Activated CD4-positive, alpha-beta T cell treated with anti-CD3 and anti-CD28 coated beads for 48 hours (primary cell): ENCODE data around the gene FAM163B.
"Not testable (repeated sequence)": the region's sequence is repeated elsewhere in the genome, so short reads cannot be mapped to it uniquely, and the experiment has no call there.

Source experiments
- DNase-seq: peaks from one replicate; pipeline ENCODE4 v3.0.0-alpha.2; 2020

FAM163B gene

DNA sequence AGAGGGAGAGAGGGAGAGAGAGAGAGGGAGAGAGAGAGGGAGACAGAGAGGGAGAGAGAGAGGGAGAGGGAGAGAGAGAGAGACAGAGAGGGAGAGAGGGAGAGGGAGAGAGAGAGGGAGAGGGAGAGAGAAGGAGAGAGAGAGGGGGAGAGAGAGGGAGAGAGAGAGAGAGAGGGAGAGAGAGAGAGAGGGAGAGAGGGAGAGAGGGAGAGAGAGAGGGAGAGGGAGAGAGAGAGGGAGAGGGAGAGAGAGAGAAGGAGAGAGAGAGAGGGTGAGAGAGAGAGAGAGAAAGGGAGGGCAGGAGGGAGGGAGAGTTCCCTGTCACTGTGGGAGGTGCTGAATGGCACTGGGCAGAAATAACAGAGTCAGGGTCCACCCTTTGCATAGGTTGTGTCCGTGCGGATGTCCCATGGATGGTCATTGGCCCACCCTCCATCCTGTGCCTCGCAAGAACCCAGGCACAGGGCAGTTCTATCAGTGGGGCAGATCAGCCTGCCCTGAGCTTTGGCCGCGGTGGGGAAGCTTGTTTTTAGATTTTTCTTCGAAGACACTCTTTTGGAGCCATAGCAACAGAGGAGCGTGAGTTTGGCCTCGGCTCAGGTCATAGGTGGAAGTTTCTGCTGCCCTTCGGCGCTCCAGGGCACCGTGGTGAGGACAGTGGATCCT, 44.6 kb downstream of the FAM163B start:
- no peak for DNase-seq

DNA sequence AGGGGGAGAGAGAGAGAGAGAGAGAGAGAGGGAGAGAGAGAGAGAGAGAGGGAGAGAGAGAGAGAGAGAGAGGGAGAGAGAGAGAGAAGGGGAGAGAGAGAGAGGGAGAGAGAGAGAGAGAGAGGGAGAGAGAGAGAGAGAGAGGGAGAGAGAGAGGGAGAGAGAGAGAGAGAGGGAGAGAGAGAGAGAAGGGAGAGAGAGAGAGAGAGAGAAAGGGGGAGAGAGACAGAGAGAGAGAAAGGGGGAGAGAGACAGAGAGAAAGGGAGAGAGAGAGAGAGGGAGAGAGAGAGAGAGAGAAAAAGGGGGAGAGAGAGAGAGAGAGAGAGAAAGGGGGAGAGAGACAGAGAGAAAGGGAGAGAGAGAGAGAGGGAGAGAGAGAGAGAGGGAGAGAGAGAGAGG, 45.4 kb downstream of the FAM163B start:
- not testable (repeated sequence) for DNase-seq

DNA sequence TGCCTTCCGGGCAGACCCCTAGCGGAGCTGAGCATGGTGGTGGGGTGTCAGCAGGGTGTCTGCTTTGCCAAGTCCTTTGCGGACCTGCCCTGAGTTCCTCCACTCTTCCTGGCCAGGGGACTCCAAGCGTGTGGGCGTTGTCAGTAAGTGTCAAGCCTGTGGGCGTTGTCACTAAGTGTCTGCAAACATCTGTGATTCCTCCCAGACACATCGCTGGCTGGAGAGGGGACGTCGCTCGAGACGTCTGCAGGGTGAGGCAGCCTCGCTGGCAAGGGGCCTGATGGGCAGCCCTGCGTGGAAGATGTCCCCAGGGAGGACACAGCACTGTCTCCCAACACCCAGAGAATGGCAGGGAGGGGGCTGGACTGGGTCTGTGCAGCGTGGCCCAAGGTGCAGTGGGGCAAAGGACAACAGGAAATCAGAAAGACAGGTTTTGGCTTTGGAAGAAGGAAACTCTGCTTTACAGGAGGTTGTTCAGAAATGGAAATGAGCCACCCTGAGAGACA, 45.8 kb downstream of the FAM163B start:
- no peak for DNase-seq

DNA sequence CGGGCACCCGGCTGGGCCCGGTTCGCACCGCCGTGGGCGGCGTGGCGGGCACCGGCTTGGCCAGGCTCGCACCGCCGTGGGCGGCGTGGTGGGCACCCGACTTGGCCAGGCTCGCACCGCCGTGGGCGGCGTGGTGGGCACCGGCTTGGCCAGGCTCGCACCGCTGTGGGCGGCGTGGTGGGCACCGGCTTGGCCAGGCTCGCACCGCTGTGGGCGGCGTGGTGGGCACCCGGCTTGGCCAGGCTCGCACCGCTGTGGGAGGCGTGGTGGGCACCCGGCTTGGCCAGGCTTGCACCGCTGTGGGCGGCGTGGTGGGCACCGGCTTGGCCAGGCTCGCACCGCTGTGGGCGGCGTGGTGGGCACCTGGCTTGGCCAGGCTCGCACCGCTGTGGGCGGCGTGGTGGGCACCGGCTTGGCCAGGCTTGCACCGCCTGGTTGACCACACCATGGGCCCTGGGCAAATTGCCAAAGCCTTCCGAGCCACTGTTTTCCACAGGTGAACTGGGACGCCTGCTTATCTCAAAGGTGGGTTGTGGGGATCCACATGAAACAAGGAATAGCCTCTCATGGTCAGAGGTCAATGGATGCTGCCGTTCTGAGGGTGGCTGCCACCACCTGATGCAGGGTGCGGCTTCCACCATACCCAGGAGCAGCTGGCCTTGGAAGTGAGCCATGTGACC, 46.4 kb downstream of the FAM163B start:
- DNase-seq = no peak

DNA sequence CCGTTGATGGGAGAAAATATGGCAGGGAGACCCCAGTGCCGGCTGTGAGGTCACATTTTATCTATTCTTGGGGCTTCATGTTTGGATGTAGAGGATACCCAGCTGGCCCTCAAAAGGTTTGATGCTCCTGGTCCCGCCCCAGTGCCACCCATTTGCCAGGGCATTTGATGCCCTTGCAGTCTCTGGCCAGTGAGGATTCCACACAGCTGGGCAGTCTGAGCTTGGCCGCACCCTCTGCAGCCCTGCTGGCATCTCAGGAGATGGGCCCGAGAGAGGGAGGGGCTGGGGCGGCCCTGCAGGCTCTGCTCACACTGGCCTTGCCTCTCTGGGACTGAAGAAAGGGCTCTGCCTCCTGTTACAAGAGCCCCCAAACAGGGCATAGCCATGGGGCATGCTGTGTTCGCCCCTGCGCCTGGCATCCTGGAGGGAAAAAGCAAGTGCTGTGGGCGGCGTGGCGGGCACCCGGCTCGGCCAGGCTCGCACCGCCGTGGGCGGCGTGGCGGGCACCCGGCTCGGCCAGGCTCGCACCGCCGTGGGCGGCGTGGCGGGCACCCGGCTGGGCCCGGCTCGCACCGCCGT, 47.1 kb downstream of the FAM163B start:
- DNase-seq = no peak

DNA sequence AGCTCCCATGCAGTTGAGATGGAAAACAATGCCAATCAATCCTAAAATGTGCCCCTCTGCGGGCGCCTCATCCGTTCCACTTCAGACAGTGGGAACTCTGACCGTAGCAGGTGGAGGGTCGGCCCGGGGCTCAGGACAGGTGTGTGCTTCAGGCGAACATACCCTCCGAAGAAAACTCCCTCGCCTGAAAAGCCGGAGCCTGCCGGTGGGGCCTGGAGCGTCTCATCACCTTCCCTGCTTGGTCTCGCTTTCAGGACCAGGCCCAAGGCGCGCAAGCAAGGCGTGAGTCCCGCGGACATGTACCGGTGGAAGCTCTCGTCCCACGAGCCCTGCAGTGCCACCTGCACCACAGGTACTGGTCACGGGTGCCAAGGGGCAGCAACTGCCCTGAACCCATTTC, 48.2 kb downstream of the FAM163B start:
- no peak for DNase-seq

DNA sequence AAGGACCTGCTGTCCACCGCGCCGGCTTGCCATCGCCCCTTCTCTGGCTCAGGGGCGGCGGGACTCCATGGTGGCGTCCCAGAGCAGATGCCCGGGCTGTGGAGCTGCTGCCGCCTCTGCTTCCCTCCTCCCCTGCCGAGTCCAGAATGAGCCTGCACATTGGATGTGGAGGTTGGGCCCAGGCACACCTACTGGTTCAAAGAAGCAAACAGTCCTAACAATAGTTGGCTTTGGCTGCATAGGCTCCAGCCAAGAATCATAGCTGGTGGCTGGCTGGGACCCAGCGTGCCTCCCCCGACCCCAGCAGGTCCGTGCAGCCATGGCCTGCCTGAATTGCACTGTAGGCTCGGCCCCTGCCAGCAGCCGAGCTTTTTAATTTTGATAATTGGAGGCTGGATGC, 48.9 kb downstream of the FAM163B start:
- no peak for DNase-seq

DNA sequence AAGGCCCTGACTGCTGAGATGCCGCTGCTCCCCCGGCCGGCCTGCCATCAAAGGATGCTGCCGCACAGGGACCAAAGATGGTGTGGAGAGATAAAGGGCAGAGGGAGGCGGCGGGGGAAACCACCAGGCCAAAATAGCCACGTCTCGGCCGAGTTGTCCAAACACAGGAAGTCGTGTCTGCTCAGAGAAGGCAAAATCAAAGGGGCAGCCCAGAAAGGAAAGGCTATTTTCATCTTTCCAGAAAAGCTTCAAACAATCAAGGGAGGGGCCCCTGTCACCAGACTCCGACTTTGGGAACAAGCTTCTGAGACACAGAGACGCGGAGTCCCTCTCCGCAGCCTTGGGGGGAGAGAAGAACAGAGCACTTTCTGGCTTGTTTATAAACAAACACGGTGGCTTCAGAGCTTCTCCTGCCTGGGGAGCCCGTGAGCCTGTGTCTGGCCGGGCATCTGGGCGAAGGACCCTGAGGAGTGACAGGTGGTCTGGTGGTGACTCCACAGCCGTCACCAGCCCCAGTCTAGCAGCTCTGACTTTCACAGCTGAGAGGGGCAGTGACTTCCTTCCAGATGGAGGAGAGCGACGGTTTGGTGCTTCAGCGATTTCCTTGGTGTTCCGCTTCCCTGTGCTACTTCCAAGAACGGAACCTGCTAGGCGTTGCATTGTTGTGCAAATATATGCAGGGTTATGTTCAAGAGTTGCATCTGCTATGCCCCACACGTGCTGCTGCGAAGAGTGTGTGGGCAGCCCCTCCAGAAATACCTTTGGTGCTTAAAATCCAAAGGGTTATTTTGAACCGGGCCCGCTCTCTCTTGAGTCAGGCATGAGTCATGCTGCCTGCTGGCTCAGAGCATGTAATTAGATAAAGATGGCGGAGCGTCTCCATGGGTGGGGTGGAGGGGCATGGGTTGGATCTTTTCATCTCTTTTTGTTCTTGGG, 50.7 kb downstream of the FAM163B start:
- DNase-seq = peak; percentile 65

DNA sequence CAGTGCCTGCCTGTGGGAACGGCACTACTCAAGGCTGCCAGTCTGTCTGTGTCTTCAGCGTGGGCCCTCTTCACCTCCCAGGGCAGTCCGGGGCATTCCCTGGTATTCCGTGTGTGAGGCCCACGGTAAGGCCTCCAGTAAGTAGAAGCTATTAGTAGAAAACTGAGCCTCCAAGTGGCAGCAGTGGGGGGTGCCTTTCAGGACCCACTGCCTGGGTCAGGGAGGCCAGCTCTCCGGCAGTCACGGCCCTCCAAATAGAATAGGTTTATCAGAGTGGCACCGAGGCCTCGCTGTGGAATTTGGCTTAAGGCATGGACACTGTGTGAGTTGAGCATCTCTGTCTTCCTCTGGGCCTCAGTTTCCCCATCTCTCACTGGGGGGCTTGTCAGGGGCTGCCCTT, 51.6 kb downstream of the FAM163B start:
- DNase-seq = no peak

DNA sequence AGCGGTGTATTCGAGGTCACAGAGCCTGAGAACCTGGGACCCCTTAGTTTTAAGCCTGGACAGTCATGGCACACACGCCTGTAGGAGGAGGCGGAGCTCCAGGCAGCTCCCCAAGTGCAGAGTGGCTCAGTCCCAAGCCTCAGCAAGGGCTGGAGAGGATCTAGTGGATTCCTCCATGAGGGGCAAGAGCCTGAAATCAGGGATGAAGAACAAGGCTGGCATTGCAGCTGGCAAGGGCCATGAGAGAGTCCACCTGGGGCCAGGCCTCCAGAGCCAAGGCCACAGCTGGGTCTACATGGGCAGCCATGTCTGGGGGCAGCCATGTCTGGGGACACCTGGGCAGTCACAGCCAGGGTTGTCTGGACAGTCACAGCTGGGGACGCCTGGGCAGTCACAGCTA, 52.8 kb downstream of the FAM163B start:
- no peak for DNase-seq

DNA sequence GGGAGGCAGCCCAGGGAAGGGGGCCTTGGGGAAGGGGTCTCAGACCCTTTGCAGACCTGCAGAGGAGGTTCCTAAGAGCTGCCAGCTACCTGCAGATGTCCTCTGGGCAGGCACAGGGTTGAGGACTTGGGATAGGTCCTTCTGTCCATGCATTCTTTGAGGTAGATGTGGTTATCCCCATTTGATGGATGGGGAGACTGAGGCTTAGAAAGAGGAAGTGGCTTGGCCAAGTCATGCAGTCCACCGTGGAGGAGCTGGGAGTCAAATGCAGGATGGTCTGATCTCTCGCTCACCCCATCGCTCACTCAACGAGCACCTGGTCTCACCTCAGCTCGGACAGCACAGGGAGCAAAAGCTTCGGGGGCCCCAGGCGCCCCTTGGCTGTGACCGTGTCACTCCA, 54.5 kb downstream of the FAM163B start:
- DNase-seq = no peak

DNA sequence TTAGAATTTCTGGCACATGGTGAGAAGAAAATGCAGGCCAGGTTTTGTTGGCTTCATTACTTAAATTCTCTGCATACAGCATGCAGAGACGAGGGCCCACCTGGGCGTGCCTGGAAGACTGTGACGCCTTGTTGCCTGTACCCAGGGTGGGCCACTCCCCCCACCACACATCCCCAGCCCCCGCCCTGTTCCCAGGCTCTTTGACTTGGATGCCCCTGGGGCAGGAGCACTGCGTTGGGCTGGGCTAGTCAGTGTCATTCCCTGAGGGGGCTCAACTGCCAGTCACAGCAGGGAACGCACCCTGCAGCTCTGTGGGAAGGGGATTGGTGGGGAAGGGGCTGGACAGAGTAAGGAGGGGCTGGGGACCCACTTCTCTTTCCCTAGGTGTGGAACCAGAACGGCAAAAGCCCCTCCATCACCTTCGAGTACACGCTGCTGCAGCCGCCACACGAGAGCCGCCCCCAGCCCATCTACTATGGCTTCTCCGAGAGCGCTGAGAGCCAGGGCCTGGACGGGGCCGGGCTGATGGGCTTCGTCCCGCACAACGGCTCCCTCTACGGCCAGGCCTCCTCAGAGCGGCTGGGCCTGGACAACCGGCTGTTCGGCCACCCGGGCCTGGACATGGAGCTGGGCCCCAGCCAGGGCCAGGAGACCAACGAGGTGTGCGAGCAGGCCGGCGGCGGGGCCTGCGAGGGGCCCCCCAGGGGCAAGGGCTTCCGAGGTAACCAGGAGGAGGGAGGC, 55.0 kb downstream of the FAM163B start:
- DNase-seq = no peak

DNA sequence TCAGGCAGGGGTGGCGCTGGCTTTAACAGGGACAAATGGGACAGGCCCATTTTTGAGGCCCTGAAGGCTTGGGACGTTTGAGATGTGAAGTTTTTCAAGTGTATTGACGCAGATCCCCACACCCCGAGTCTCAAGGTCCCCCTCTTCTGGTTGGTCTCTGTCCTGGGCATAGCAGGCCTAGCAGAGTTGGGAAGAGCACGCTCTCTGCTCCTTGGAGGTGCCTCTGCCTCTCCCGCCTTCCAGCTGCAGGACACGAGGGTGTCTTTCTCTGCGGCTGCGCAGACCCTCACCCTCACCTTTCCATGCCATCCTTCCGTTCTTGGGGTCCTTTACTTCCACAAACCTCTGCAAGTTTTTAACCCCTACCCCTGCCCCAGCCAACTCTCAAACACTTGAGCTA, 56.1 kb downstream of the FAM163B start:
- no peak for DNase-seq

DNA sequence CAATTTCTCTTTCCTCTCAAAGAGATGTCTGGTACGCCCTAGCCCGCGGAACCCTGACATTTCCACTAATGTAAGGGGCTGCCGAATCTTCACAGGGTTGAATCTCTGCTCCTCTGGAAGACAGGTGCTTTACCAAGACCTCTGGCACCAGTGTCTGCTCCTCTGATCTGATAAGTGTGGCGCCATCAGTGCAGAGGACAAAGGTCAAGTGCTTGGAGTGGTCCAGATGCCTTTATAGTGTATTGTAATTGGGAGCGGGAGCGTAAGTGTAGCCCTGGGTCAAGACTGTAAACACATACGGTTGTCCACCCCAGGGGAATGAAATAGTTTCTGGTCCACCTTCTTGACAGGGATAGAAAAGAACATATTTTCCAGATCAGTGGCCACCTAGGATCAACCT, 57.0 kb downstream of the FAM163B start:
- DNase-seq = no peak

DNA sequence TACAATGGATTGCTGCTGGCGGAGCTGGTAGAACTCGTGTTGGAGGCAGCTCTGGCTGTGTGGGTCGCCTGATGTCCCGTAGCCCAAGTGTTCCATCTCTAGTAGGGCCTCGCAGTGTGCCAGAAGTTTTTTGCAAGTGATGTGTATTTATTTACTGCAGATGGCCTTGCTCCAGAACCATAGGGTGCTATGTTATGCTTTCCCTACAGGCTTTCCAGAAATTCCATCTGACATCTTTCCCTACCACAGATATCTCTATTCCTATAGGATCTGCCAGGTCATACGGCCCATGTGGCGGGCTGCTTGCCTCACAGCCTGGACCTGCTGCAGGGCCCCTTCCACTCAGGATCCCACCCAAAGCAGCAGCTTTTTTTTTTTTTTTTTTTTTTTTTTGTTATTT, 57.7 kb downstream of the FAM163B start:
- no peak for DNase-seq

DNA sequence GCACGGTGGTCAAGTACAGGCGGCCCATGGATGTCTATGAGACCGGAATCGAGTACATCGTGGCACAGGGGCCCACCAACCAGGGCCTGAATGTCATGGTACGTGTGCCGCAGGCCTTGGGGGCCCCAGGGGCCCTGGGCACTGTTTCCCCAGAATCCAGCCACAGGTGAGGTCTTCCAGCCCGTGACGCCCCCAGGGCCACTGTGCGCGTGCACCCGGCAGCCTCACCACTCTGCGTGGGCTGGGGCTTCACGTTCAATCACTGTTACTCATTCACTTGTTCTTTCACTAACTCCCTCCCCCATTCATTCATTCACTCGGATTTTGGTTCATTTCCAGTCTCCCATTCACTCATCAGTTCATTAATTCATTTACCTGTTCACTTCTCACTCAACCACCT, 62.1 kb downstream of the FAM163B start:
- no peak for DNase-seq

DNA sequence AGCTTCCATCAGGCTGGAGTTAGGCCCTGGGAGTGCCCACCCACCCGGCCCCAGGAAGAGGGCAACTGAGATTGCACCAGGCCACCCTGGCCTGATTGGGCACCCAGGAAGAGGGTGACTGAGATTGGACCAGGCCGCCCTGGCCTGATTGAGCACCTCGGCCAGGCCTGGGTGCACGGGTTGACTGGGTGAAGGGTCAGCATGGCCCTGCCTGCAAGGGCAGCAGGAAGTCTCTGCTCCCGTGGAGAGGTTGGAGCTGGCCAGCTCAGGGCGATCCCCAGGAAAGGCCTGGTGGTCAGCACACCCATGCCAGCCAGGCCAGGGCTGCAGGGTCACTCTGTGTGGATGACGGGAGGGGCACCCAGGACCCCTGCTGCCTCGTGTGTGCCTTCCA, 62.9 kb downstream of the FAM163B start:
- DNase-seq = no peak

DNA sequence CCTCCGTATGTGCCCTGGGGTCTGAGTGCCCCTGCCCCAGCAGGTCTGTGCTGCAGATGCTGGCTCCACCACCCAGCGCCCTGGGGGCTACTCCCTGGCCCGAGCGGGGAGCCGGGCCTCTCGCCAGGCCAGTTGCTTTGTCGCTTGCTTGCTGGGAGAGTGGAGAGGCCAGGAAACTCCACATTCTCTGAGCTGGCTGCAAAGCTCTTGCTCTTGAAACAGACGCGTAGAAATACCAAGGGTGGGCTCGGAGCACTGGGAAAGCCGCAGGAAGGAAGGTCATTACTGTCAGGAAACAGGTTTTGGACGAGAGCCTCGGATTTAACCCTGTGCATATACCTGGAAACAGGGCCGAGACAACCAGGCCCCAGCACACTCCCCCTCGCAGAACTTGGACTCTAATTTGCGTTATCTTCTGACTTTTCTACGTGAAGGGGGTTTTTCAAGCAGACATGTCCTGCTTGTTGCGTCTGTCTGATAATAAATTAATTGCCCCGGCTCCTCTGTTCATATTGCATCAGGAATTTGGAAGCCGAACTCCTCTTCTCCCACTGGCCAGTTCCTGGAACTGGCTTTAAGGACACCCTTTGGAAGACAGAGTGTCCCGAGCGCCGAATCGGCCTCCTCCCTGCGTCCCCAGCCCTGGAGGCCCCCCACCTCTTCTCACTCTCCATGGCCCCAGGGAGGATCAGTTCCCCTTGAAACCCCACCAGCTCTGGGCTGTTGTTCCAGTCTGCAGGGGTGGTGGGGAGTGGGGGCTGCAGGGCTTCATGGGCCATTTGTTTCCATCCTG, 63.5 kb downstream of the FAM163B start:
- no peak for DNase-seq

DNA sequence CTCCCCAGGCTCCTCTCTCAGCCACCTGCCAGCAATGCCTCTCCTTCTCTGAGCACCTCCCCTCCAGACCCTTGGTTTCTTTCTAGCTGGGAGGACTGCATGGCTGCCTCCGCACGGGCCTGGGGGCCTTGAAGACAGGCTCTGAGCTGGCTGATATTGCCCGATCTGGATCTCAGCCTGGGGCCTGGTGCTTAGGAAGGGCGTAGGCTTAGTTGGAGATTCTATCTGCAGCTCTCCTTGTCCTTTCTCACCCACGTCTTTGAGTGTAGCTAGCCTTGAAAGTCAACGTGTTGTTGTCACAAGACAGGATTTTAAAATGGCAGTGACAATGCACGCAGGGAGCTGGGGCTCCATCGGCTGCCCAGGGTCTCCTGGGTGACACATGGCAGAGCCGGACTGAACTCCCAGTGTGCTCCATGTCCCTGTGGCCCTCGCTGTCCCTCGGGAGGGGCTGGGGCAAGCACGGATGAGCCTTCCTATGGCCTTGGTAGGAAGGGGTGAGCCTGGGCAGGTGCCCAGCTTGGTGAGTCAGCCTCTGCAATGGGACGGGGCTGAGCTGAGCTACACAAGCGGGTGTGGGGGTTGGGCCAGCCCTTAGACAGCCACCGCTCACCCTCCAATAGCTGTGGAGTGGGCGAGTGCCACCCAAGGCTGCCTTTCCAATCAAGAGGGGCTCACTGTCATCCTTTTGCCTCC, 65.3 kb downstream of the FAM163B start:
- no peak for DNase-seq

DNA sequence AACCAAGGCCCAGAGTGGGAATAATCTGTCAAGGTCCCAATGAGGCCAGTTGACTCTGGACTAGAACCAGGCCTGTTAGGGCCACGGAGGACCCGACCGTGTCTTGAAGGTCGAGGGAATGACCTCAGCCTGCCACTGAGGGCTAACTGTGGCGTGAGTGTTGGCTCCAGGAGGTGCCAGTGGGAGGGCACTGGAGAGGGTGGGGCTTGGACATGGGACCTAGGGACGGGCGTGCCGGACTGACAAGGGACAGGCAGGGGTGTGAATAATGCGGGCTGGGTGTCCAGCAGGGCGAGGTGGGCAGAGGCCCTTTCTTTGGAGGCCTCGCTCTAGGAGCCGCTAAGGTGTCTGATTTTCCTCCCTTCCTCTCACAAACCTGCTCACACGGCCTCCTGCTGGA, 67.2 kb downstream of the FAM163B start:
- no peak for DNase-seq

DNA sequence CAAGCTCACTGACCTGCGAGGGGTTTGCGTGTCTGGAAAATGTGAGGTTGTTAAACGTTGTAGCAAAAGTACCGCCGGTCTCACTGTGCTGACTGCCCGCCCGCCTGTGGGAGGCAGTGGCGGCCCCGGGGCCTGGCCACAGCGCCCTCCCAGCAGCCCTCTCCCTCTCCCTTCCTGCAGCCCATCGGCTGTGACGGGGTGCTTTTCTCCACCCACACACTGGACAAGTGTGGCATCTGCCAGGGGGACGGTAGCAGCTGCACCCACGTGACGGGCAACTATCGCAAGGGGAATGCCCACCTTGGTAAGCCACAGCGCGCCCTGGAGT, 68.5 kb downstream of the FAM163B start:
- no peak for DNase-seq
